Activated T-cell treated with anti-CD3 and anti-CD28 coated beads for 4 hours (primary cell): ENCODE data around the gene PAX6.

ENCODE experiments used
- DNase-seq: peaks from one replicate; pipeline ENCODE4 v3.0.0-alpha.2; 2020

The PAX6 gene

DNA sequence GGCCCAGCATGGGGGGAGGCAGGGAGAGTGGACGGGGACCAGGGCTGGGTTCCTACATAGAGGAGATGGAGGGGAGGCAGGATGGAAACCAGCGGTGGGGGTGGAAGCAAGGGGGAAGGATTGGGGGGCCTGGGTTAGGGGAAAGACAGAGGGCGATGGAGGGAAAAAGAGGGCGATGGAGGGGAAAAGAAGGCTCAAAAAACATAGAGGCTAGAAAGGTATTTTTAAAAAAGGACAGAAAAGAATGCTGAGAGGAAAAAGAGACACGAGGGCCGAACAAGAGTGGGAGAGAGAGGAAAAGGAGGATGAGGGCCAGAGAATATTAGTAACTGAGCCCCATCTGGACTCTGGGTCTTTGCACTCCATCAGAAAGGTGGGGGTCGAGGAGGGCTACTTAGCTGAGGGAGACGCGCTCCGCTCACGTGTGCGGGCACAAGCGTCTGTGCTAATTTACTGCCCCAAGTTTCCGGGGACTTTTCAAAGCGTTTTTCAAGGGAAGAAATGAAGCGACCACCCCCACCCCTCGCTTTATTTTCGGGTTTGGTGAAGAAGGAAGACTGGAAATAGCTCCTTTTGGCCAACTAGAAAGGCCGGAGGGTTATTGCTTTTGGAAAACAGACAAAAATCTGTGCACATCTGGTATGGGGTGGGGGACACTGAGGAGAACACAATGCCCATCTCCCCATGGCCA is 14.5 kb downstream of the PAX6 start:
- DNase-seq, result no peak

DNA sequence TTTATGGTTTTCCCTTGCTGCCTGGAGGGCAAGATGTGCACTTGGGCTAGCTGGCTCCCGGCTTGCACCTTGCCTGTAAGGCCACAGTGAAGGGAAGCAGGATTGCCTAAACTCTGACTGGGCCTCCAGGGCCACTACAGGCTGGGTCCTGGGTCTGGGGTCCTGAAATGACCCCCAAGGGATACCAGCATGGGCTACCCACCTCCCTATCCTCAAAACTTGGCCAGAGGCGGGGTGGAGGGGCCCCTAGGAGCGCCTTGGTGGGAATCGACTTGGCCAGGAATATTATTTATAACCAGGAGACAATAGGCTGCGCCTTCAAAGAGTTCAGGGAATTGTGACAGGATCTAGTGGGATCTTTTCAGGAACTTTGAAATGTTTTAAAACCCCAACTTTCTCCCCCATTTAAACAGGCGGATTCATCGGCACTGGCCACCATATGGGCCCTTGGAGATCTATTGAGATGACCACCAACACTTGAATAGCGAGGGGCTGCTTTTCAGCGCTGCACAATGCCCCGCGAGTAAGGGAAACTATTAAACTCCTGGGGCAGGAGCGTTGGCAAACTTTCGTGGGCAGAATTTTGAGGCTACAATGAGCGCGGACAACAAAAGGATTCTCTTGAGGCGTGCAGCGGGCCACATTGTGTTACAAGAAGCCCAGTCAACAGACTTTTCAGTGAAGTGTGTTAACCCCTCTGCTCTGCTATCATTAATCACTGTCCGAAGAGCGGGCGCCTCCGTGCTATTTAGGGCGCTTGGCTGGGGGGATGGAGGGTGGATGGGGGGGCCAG is 15.2 kb downstream of the PAX6 start:
- no peak for DNase-seq

DNA sequence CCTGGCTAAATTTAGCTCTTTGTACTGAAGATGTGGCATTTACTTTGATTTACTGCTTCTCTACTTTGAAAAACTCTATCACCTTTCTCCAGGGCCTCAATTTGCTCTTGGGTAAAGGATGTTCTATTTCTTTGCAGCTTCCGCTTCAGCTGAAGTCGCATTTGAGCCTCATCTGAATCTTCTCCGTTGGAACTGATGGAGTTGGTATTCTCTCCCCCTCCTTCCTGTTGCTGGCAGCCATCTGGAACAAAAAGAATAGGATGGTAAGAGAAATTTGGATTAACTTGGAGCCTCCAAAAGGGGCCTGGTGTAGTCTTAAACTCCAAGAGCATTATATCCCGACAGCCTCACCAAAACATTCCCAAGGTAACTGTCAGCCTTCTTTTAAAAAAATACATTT is 16.6 kb downstream of the PAX6 start:
- DNase-seq, result no peak

DNA sequence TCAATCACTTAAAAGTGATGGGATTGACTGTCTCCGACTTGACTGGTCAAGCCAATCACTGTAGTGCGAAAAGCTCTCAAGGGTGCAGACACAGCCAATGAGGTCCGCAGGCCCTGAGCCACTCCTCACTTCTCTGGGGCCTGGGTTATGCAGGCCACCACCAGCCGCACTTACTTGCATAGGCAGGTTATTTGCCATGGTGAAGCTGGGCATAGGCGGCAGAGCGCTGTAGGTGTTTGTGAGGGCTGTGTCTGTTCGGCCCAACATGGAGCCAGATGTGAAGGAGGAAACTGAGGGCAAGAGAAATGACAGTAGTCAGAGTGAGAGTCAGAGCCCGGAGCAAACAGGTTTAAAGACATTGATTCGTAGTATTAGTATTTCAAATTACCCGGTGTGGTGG is 17.9 kb downstream of the PAX6 start:
- DNase-seq, result no peak

DNA sequence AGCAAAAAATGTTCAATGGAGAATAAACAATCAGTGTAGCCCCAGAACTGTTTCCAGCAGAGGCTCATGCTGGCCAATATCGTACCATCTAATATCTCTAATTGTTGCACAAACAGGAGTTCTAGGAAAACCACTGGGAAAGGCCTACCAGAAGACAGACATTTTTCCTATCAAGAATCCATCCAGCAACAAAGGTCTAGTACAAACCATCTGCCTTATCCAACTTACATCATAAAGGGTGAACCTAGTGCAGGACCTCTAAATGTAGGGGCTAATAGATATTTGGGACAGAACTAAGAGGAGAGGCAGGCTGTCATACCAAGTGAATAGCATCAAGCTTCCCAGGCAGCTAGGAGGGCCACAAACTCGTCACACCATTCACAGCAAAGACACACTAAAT is 18.7 kb downstream of the PAX6 start:
- DNase-seq, result no peak

DNA sequence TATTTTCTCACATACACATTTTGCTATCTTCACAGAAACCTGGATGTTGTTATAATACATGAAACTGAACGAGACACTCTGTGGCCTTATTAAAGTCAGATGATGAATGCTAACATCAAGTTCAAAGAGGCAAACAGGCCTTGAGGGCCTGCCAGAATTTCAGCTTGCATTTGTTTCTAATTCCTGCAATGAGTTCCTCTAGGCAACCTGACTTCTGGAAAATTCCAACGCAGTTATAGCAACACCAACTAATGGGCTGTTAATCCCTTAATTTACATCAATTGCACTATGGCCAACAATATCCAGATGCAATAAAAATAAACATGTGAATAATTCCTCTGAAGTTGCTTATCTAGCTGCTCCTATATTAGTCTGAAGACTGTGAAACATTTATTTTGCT is 19.1 kb downstream of the PAX6 start:
- DNase-seq, result no peak

DNA sequence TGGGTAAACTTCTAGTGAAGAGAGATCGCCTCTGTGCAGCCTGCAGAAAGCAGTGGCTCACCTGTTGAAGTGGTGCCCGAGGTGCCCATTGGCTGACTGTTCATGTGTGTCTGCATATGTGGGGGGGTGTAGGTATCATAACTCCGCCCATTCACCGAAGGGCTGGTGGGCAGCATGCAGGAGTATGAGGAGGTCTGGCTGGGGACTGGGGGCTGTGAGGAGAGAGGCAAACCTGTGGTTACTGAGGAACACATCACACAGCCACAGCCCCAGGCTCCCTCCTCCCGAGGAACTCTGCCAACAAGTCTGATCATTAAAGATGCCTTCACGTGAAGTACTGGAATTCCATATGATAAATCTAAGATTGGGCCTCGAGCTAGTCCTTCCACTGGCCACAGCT is 20.5 kb downstream of the PAX6 start:
- no peak for DNase-seq

DNA sequence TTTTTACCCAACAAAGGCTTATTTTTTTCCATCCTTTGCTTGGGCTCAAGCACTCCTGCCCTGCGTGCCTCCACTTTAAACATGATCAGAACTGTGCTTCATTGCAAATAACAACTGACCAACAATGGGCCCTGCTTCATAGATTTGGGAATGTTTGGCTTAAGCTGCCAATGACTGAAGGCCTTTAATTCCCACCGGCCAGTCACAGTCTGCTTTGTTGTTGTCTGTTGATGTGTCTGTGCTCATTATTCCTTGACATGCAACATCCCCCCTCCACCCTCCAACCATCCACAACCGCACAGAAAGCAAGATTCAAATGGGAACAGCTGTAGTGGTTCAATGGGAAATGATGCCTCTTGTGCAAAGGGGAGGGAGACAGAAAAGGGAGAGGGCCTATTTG is 23.0 kb downstream of the PAX6 start:
- DNase-seq, result no peak

DNA sequence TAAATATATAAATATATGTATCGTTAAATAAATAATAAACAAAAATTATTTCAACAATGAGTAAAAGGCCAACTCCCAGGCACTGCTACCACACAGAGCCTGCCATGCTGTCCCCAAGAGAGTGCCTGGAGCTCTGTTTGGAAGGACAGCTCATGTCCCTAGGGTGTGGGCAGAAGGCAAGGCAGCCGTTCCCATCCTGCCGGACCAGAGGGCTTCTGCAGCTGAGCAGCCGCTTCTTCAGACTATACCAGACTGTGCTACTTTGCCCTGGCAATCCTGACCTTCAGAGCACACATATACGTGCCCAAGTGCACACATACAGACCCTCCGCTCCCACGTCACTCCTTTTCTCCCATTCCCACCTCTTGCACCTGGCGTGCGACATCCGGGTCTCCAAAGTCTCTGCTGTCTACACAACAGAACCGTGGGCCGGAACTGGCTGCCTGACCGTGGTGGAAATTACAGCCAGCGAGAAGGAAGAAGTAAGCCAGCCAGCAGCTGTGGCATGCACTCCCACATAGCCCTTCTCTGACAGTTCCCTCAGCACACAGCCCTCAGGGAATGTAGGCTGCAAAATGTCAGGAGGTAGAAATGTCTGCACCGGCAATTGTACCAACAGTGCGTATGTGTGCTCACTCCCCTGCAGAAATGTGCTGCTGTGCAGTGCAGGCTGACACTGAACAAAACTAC is 24.0 kb downstream of the PAX6 start:
- no peak for DNase-seq

DNA sequence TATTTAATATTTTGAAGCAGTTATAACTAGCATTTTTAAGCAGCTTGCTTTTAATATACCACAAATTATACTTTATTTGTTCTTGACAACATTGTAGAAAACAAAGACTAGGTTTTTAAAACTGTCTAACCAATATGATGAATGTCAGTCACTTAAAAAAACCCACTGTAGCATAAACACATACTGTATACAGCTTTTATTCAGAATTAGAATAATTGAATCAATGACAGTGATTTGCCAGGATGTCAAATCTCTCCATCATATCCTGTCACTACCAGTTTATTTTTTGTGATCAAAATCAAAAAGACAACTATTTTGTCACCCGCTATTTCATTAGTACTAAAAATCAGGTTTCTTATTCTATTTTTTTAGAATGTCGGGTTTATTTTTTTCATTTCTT is 26.5 kb downstream of the PAX6 start:
- DNase-seq, result no peak

DNA sequence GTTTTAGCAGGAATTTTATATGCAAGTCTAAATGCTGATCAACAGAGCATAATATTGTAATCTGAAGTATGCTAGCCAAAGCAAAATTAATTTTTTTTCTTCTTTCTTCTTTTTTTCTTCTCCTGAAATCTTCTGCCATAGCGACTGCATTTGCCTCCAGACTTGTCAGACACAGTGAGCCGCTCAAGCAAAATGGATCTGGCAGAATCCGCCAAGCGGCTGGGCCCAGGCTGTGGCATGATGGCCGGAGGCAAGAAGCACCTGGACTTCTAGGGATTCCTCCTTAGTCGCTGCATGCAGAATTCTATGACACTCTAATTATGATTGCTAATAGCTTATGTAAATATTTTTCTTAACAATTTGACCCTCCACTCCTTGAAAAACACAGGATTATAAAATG is 27.9 kb downstream of the PAX6 start:
- no peak for DNase-seq

DNA sequence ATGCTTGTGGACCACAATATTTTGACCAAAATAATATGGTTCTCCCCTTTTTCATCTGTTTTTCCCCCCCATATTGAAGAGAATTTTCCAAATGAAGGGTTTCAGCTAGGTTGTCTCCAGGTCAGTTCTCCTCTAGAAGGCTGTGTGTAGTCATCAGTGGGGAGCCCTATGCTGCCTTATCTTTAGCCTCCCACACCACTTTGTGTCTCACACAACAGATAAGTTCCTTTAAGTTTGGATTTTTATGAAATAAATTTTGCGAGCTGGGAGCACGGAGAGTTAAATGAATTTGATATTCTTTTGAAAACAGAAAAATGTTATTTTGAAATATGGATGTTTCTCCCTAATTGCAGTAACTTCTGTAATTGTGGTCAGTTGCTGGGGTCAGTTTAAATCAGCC is 28.9 kb downstream of the PAX6 start:
- no peak for DNase-seq

DNA sequence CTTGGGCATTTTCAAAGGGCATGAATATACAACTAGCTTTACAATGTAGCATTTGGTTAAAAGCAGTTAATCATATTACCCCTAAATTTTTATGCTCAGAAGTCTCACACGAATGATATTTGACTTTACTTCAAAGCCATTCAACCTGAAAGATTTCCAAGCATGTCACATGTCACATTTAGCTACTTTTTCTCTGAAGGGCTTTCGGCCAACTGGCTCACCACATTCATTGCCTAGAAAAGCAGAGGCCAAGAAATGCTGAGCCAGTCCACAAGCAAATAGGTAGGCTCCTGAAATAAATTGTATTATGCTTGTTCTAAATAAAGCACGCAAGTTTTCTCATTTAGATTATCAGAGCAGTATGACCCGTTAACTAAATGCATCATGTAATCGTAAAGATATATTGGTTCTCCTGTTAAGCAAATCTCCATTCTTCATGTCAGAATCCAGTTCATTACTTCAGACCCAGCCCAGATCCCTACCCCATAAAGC is 30.6 kb downstream of the PAX6 start:
- DNase-seq, result no peak

DNA sequence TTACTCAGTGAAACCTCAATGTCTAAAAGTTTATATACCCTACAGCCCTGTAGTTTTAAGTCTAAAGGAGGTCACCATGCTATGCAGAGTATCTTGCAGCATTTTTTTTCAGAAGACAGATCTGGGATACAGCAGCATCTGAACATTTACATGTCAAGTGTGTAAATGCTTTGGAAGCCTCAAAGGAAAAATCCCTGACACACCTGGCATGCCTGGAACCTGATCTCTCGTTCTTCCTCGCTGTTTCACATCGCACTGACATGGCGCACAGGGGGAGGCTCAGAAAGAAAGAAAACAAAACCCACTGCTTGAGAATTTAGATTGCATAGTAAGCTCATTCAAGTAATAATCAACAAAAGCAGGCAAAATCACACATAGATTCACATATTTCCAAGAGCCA is 31.0 kb downstream of the PAX6 start:
- no peak for DNase-seq

DNA sequence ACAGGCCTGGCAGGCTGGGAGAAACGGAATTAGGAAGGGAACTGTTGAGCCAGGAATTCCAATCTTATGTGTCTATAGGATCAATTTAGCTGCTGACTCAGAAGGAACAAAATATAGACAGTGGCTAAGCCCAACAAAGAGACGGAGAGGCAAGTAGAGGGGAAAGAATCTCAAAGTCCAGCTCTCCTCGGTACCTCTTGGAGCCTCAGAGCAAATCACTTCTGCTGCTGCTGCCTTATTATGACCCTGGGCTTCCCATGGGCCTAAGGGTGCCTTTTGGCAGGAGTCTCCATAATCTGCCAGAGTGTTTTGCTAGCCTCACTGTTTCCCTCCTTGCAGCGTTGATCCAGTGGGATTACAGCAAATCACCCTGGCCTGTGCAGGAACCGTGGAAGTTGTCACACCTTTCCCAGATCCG is 31.7 kb downstream of the PAX6 start:
- no peak for DNase-seq

DNA sequence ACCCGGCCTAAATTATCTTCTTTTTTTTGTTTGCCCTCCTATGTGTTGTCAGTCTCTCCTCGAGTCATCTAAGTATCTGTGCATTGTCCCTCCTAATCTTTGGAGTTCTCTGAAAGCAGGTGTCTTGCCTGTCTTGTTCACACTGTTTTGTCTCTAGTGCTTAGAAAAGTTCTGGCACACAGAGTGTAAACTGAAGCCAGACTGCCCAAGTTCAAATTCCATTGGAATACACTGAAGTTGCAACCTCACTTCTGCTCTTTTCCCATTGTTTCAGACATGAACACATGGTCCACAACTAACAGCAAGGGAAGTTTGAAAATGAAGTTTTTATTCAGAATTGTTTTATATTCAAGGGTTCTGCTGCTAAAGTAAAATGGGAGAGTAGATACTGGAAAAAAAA is 38.7 kb downstream of the PAX6 start:
- no peak for DNase-seq

DNA sequence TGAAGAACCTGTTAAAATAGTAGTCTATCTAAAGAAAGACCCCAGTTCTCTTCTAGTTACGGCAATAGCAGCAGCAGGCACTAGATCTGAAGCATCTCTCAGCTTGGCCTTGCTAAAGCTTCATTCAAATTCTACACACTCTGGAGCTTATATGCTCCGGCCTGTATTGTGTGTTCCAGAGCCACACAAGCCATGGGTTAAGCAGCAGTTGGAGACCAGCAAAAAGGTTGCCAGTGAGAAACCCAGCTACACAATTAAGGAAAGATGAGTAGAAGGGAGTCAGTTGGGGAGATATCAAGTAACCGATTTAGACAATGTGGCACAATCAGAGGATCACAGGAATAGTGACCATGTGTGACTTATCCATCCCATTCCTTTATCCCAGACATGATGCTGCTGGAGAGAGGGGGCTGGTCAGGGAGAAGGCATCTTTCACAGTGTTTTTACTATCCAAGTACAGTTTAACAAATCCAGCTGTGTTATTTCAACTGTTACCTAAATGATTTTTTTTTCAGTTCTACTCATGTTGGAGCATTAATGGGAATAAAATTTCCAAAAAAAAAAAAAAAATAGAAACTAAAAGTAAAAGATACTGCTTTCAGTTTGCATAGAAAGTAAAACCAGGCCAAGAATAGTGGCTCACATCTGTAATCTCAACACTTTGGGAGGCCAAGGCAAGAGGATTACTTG is 41.0 kb downstream of the PAX6 start:
- DNase-seq, result no peak

DNA sequence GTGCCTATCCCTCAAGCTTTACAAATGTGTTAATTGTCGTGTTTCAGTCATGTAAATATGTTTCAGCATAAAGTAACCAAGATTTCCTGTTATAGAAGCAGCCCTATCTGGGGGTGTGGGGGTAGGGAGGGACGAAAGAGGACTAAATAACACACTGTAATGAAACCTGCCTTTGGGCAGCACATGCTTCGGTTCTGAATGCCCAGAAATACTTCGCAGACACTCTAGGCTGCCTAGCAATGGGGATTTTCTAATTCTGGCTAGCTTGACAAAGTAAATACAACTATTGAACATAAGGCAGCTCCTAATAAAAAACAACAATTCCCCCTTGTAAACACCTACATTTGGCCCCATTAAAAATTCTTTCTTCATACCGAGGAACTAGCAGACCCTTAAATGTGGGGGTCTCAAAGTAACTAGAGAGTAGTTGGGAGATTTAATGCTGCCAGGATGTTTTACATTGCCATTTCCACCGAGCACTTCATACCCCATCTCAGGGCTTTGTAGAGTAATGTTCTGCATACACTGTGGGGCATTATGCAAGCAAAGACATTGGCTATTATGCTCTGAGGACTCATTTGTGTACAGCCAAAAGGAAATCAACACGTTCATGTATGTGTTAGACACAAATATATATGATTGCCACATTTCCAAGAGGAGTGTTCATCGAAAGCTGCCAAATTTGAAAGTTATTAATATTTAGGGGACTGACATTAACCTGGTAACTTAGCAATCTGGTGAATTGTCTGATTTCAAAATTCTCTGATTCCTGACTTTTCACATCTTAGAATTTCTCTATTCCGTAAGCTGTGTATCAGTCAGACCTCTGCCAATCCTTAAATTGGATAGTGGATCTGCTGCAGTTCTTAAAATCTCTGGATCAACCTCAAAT is 42.1 kb downstream of the PAX6 start:
- DNase-seq, result no peak

DNA sequence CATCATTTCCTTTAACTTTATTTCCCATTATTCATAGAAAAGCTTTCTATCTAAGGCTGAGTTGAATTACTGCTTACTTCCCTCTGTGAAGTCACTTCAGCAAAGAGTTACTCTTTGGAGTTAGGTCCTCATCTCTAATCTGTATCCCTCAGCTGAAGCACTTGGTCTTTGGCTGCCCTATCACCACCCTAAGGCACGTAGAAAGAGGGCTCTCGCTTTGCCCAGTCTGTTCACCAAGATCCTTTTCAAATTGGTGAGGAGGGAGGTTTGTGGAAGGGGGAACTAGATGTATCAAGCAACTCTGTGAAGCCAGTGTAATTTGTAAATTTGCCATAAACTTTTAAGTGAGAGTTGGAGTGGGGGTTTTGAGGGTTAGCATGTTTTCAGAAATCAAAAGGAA is 43.4 kb downstream of the PAX6 start:
- DNase-seq, result no peak

DNA sequence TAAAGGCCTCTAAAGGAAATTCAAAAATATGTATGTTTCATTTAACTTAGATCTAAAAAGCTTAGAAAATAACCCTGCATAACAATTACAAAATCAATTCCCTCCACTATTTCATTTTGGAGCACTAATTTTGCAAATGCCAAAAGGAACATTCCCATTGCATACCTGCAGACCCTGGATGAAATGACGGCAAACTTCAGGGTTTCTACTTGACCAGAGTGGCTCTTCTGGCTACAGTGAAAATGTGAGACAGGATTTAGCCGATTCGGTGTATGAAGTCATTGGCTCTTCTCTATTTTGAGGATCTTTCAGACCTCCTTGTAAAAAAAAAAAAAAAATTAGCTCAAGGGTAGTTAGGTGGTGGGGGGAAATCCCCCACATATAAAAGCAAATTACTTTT is 44.1 kb downstream of the PAX6 start:
- DNase-seq, result no peak

DNA sequence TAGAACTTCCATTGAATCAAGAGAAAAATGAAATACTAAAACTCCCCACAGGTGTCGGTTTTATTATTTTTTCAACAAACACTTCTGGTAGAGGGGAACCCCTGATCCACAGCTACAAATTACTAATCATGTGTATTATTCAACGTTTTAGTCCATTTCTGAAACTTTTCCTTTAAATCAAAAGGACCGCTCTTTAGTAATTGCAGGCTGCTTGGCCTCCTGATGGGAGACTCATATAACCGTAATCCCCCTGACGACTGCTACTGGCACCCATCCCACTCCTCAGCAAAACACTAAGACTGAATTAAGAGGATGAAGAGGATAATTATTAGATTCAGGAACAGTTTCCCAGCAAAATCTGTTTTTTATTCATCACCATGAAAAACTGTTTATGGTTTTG is 46.4 kb downstream of the PAX6 start:
- no peak for DNase-seq

DNA sequence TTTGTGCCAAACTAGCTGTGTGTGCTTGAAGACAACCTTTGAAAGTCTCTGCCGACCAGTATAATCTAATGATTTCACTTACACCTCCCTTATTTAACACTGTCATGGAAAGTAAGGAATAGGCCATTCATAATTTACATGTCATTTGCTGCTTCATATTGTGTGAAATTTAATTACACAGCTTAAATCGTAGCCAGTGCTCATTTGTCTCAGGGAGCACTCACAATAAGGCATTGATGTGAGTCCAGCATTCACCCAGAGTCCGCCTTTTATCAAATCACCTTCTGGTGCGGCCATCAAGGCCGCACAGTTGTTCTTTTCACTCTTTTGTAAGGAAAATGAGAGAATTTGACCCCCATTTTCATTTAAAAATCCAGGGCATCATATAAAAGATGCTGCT is 46.9 kb downstream of the PAX6 start:
- no peak for DNase-seq
